ENCODE measurements around the gene DOK4.

The DOK4 gene

DNA sequence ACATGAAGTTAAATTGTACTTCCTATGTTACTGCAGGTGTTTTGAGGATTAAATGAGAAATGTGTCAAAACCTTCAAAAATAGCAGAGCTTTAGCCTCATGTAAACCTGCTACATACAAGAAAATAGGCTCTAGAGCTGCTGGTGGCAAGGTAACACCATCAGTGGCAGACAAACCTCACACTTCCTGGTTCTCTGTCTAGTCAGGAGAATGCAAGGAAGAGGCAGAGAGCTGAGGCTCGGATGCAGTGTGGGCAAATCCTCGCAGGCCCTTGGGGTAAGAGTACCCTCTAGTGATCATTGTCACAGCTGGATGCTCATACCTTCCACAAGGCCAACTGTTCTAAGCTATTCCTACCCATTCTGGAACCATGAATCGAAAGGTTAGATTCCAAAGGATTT is 53.3 kb downstream of the DOK4 start:
- TF ChIP-seq, protein P1, sequence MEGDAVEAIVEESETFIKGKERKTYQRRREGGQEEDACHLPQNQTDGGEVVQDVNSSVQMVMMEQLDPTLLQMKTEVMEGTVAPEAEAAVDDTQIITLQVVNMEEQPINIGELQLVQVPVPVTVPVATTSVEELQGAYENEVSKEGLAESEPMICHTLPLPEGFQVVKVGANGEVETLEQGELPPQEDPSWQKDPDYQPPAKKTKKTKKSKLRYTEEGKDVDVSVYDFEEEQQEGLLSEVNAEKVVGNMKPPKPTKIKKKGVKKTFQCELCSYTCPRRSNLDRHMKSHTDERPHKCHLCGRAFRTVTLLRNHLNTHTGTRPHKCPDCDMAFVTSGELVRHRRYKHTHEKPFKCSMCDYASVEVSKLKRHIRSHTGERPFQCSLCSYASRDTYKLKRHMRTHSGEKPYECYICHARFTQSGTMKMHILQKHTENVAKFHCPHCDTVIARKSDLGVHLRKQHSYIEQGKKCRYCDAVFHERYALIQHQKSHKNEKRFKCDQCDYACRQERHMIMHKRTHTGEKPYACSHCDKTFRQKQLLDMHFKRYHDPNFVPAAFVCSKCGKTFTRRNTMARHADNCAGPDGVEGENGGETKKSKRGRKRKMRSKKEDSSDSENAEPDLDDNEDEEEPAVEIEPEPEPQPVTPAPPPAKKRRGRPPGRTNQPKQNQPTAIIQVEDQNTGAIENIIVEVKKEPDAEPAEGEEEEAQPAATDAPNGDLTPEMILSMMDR (IDR thresholded peaks at IDR 0.05): no peak
- Histone ChIP-seq H3K9ac (no peak overlapping the region), H3K27me3 (ENCODE audit: control insufficient read depth, insufficient read depth, low read length) (no peaks in the 10 kb centered on the region), H2AFZ (no peak overlapping the region), H3K4me1 (no peaks in the 10 kb centered on the region), H3K79me2 (no peaks in the 10 kb centered on the region), H3K9me3 (ENCODE audit: control insufficient read depth, low read length) (no peaks in the 10 kb centered on the region), H3K4me2 (ENCODE audit: low read length) (no peak overlapping the region), H3K27ac (no peak overlapping the region), H3K36me3 (ENCODE audit: control insufficient read depth, insufficient read depth, low read length) (no peaks in the 10 kb centered on the region), H3K4me3 (ENCODE audit: low read depth, low read length) (no peak overlapping the region)

DNA sequence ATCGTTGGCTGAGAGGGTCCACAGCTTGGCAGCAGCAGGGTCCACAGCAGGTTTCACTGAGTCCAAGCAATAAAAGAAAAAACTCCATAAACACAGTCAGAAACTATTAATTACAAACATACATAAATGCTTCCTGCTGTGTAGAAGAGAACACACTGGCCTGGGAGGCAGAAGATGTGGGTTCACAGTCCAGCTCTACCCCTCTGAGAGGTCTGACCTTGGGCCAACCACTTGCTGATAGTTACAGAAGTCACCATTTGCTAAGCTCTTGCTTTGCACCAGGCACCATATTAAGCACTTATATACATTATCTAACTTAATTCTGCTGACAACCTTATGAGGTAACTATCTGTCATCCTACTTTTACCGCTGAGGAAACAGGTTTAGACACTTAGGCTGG is 53.8 kb downstream of the DOK4 start:
- TF ChIP-seq, protein P1 (IDR thresholded peaks at IDR 0.05): no peak
- no peaks in the 10 kb centered on the region for H3K4me1 ChIP-seq
- no peaks in the 10 kb centered on the region for H3K79me2 ChIP-seq
- no peak overlapping the region for H2AFZ ChIP-seq
- H3K9me3 ChIP-seq (ENCODE audit: control insufficient read depth, low read length): no peaks in the 10 kb centered on the region
- no peaks in the 10 kb centered on the region for H3K27me3 ChIP-seq (ENCODE audit: control insufficient read depth, insufficient read depth, low read length)
- H3K4me3 ChIP-seq (ENCODE audit: low read depth, low read length): no peak overlapping the region
- H3K4me2 ChIP-seq (ENCODE audit: low read length): no peak overlapping the region
- no peak overlapping the region for H3K27ac ChIP-seq
- H3K36me3 ChIP-seq (ENCODE audit: control insufficient read depth, insufficient read depth, low read length): no peaks in the 10 kb centered on the region
- H3K9ac ChIP-seq: no peak overlapping the region

DNA sequence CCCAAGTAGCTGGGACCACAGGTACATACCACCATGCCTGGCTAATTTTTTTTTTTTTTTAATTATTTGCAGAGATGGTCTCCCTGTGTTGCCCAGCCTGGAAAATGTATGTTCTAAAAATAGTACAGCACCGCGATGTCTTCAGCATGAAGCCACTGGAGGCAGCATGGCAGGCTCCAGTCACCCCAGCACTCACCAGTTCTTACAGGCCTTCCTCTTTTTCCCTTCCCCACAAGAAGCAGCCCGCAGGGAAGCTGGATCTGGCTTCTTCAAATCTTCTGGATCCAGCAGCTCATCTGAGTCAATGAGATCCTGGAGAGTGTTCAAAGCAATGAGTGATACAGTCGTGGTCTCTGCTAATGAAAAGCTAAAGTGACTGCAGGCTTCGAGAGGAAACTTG is 55.3 kb downstream of the DOK4 start:
- H3K4me2 ChIP-seq (ENCODE audit: low read length): no peak overlapping the region
- H3K79me2 ChIP-seq: no peaks in the 10 kb centered on the region
- no peaks in the 10 kb centered on the region for H3K36me3 ChIP-seq (ENCODE audit: control insufficient read depth, insufficient read depth, low read length)
- no peak overlapping the region for H3K27ac ChIP-seq
- H3K9ac ChIP-seq: no peak overlapping the region
- H3K4me3 ChIP-seq (ENCODE audit: low read depth, low read length): no peak overlapping the region
- no peaks in the 10 kb centered on the region for H3K9me3 ChIP-seq (ENCODE audit: control insufficient read depth, low read length)
- no peaks in the 10 kb centered on the region for H3K4me1 ChIP-seq
- no peak overlapping the region for H2AFZ ChIP-seq
- TF ChIP-seq, protein P1 (IDR thresholded peaks at IDR 0.05): no peak
- no peaks in the 10 kb centered on the region for H3K27me3 ChIP-seq (ENCODE audit: control insufficient read depth, insufficient read depth, low read length)

DNA sequence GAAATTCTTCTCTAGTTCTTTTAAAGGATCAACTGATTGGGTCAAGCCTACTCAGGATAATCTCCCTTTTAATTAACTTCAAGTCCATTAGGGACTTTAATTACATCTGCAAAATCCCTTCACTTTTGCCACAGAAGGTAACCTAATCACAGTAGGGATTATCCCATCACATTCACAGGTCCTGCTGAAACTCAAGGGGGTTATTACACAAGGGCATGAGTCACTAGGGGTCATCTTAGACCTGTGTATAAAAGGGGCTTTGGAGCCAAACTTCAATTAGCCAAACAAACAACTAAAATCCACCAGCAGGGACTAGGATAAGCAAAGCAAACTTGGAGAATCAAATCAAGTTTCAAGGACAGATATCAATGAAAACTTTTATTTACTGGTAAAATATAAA is 58.5 kb downstream of the DOK4 start:
- Histone ChIP-seq H3K4me3 (ENCODE audit: low read depth, low read length) (no peak overlapping the region), H3K79me2 (no peaks in the 10 kb centered on the region), H3K9ac (no peak overlapping the region), H3K9me3 (ENCODE audit: control insufficient read depth, low read length) (no peaks in the 10 kb centered on the region), H3K4me2 (ENCODE audit: low read length) (no peak overlapping the region), H3K27ac (no peak overlapping the region), H3K36me3 (ENCODE audit: control insufficient read depth, insufficient read depth, low read length) (no peaks in the 10 kb centered on the region), H3K4me1 (no peaks in the 10 kb centered on the region), H2AFZ (no peak overlapping the region), H3K27me3 (ENCODE audit: control insufficient read depth, insufficient read depth, low read length) (no peaks in the 10 kb centered on the region)
- TF ChIP-seq, protein P1 (IDR thresholded peaks at IDR 0.05): no peak

DNA sequence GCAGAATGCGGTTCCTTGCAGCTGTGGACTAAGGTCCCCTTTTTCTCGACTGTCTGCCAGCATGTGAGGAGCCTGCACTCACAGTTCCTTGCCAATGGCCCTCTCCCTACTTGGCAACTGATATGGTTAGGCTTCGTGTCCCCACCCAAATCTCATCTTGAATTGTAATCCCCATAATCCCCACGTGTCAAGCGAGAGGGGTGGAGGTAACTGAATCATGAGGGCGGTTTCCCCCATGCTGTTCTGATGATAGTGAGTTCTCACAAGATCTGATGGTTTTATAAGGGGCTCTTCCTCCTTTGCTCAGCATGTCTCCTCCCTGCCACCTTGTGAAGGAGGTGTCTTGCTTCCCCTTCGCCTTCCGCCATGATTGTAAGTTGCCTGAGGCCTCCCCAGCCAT is 59.0 kb downstream of the DOK4 start:
- Histone ChIP-seq H2AFZ (no peak overlapping the region), H3K79me2 (no peaks in the 10 kb centered on the region), H3K27me3 (ENCODE audit: control insufficient read depth, insufficient read depth, low read length) (no peaks in the 10 kb centered on the region), H3K4me1 (no peaks in the 10 kb centered on the region), H3K27ac (no peak overlapping the region), H3K36me3 (ENCODE audit: control insufficient read depth, insufficient read depth, low read length) (no peaks in the 10 kb centered on the region), H3K9me3 (ENCODE audit: control insufficient read depth, low read length) (no peaks in the 10 kb centered on the region), H3K9ac (no peak overlapping the region), H3K4me2 (ENCODE audit: low read length) (no peak overlapping the region), H3K4me3 (ENCODE audit: low read depth, low read length) (no peak overlapping the region)
- TF ChIP-seq, protein P1 (IDR thresholded peaks at IDR 0.05): no peak
